Loucy (cell line): Measurements from ENCODE around the gene HEXD.

ENCODE experiments used
- EZH2phosphoT487 ChIP-seq: fragments of 200-600 bp; IDR thresholded peaks from 2 replicates; pipeline ENCODE4 v1.6.1; 2018; ENCODE audit warnings: antibody characterized with exemption, mild to moderate bottlenecking, moderate library complexity, borderline replicate concordance
- TF ChIP-seq, protein P1 (sequence below): fragments of 200-600 bp; sonication (generic); conservative IDR thresholded peaks from 2 replicates; pipeline ENCODE4 v1.5.1; 2014; ENCODE audit warnings: mild to moderate bottlenecking, antibody characterized with exemption, low read length

DNA sequence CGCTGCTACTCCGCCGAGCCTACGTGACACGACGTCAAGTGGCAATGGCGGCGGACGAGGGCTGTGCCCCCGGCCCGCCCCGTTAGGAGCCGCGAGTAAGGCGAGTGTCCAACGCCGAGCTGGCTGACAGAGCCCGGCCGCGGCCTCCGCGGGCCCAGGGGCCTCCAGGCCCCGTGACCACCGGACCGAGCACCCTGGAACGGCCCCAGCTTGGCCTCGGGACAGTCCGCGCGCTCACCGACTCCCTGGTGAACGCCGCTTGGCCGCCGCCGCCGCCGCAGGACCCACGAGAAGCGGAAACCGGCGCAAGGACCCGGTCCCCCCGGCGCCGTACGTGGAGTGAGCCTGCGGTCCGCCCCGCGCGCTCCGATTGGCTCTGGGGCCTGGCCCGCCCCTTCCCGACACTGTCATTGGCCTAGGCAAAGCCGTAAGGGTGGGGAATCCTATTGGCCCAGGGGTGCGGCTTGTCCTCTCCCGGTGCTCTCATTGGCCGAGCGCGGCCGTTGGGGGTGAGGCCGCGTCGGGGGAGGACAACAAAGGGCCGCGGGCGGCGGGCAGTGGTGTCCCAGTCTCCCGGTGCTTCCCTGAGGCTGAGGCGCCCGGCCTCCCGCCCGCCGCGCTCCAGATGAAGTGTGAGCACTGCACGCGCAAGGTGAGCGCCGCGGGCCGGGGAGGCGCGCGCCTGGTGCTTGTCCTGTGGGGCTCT lies 40.2 kb downstream of the HEXD start, which contains the start of gene NARF:
- TF ChIP-seq, protein P1, sequence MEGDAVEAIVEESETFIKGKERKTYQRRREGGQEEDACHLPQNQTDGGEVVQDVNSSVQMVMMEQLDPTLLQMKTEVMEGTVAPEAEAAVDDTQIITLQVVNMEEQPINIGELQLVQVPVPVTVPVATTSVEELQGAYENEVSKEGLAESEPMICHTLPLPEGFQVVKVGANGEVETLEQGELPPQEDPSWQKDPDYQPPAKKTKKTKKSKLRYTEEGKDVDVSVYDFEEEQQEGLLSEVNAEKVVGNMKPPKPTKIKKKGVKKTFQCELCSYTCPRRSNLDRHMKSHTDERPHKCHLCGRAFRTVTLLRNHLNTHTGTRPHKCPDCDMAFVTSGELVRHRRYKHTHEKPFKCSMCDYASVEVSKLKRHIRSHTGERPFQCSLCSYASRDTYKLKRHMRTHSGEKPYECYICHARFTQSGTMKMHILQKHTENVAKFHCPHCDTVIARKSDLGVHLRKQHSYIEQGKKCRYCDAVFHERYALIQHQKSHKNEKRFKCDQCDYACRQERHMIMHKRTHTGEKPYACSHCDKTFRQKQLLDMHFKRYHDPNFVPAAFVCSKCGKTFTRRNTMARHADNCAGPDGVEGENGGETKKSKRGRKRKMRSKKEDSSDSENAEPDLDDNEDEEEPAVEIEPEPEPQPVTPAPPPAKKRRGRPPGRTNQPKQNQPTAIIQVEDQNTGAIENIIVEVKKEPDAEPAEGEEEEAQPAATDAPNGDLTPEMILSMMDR, result no peak
- TF ChIP-seq EZH2phosphoT487, result no peak
